NCI-H1092 (cell line): Measurements from ENCODE around the gene KLHDC7B.

Experiments used
- DNase-seq: peaks from one replicate; lab custom pipeline; 2025; lab: John Stamatoyannopoulos, UW

Gene KLHDC7B

DNA sequence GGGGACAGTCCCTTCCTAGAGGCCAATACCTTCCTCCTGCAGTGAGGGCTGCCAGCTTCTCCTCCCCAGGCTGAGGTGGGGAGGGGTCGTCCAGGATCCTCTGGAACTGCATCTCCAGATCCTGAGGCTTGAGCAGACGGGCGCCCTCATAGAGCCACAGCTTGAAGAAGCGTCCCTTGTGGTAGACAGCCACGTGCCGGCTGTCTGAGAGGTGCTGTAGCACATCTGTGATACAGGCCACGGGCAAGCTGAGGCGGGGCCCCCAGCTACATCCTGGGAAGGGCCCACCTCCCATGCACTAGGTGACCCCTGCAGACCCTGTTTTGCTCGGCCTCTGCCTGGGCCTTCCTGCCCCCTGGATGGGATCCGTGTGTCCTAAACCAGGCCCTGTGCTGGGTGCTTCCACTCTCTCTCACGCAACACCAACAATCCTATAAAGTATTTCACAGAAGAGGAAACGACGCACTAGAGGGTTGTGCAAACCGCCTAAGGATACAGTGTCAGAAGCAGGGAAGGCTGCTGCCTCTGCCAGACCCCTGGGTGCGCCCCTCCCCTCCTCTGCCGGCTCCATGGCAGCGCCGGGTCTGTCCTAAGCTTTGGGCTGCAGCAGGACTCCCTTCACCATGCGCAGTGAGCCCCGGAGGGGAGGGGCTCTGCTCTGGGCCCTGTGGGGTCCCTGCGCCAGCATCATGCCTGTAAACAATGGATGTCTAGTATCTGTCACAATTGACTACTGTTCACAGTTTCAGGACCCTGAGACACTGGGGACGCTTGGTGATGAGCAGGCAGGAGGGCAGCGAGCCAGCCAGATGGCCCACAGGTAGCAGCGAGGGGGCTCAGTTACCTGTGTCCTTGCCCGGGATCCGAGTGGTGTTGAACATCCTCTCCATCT, 28.0 kb downstream of the KLHDC7B start:
- no peak for DNase-seq

DNA sequence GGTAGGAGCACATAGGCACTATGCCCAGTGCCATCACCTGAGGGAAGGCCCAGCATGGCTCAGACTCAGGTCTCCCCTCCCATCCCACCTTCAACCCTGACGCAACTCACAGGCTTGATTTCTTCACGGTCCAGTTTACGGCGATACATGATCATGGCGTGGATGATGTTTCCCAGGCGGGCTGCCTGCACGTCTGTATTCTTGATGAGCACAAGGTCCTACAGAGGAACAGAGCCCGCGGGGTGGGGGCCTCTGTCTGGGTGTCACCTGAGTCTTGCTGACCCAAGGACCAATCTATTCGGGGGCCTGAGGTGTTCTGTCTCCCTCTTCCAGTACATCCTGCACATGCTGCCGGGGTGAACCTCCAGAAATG, 28.7 kb downstream of the KLHDC7B start:
- DNase-seq: no peak

DNA sequence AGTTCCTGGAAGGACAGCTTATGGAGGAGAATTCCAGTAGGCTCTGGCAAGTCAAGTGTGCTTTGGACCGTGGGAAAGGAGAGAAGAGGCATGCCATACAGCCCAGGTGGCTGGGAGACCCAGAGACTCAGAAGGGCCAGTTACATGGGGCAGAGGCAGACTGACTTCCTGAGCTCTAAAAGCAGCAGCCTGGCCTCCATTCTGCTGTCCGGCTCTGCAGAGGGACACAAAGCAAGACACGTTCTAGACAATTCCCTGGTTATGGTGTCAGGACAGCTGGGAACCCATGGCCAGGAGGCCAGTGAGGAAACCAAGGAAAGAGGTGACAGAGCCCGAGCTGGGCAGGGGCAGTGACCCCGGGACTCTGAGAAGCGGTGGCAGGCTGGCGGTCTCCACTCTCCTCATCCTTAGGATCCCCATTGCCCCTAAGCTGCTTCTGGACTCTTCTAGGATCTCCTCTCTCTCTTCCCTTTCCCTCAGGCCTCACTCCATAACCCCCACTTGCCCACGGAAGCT, 29.8 kb downstream of the KLHDC7B start:
- no peak for DNase-seq

DNA sequence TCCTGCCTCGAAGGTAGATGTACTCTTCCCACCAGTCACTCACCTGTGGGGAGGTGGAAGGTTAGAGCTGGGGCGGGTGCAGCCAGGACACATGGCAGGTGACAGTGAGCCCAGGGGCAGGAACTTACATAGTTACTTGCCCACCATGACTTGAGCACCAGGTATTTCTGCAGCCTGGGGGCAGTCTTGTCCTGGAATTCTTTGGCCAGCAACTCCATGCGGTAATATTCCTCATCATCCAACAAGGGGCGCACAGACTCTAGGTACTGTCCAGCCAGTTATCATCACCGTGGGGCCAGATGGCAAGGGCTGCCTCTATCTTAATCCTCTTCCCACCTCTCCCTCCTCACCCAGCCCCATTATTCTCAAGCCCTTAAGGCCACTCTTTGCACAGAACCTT, 30.4 kb downstream of the KLHDC7B start:
- DNase-seq: no peak

DNA sequence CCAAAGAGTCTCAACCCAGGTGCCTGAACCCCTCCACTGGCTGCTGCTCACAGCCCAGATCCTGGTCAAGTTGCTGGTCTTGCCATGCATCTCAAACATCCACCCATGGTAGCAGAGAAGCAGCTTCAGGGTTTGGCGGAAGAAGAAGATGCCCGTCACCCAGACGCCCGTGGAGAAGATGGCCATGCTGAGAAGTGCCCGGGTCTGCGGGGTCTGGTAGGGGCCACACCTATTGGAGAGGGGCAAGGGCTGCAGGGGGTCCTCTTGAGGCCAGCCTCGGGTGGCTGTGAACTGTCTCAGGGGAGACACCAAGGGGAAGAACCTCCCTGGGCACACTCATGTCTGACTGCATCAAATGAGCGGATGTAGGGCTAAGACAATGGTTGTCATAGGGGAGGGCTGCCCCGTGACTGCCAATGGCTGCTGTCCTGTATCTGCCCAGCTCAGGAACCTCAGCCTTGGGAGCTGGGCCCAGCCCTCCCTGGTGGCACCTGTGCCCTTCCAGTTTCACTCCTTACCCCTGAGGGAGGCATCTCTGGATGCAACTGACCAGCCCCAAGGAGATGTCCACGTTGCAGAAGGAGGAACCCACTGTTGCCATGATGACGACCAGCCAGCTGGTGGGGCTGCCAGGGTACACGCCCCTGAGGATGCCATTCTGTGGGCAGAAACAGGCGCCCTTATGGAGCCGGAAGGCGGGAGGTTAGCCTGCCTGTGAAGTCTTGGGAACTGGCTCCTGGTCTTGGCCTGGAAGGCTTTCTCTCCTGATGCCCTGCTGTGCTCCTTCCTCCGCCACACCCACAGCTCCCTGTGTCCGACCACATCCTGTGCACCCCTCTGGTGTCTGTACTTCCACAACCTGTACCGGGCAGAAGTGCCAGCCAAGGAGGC, 31.4 kb downstream of the KLHDC7B start:
- no peak for DNase-seq

DNA sequence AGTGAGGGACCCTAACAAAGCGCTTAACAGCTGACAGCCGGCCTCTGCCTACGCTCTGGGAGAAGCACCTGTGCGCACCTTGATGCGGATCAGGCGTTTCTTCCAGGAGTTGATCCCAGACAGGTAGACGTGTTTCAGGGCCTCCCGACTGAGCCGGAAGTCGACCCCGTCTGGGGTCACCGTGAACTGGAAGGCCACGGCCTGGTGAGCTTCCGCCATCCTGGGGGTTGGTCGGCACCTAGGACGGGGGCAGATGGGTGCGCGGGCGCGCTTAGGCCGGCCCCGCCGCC, 31.9 kb downstream of the KLHDC7B start:
- no peak for DNase-seq

DNA sequence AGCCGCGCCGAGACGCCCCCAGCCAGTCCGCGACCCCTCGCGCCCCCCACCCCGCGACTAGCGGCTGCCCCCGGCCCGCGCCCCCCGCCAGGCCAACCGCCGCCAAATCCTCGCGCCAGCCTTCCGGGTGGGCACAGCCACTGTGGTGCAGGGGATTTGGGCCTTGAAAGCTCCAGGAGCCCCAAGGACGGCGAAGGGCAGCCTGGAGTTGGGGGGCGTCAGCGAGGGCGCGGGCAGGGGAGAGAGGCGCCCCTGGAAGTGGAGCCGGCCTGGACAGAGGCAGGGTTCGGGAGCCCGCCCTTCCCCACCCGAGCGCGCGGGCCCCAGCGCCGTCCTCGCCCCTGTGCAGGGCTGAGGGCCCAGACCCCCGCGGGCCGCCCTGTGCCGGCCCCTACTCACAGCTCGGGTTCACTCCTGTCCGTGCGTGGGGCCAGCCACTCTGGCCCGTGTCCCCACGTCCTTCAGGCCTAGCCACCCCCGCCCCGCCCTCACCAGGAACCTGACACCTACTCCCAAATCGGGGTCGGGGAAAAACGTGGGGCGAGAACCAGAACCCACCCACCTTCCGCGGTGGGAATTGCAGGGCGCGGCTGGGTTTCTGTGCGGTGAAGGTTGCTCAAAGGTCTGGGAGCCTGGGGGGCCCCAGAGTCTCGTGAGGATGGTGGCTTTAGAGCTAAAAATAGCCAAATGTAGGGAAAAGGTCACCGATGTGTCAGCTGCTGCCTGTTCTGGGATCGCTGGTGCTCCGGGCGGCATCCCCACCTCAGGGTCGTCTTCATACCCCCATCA, 32.5 kb downstream of the KLHDC7B start, which contains the start of gene CPT1B:
Gene CPT1B, minus strand, starts transcription at position 441 of the 789 bp plus-strand sequence. CDS start 512 bp downstream, outside the sequence.
- no peak for DNase-seq

DNA sequence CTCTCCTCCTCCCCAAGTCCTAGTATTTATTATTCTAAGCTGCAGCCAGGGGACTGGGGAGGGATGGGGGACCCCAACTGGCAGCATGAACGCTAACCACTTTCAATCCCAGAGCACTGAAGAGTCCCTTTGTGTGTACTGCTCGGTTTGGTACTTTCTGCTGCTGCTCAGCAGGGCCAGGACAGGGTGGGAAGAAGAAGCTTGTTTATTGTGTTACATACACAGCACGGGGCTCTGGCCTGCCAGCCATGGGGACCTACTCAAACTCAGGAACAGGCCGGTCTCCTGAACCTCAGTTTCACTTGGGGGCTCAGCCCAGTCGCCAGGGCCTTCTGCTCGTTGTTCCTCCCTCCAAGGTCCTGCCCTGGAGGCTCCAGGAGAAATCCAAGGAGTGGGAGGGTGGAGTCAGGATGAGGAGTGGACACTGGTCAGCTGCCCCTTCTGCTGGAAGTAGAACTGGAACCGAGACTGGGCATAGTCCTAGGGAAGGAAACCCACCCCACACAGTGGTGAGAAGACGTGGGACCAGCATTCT, 33.1 kb downstream of the KLHDC7B start:
- no peak for DNase-seq

DNA sequence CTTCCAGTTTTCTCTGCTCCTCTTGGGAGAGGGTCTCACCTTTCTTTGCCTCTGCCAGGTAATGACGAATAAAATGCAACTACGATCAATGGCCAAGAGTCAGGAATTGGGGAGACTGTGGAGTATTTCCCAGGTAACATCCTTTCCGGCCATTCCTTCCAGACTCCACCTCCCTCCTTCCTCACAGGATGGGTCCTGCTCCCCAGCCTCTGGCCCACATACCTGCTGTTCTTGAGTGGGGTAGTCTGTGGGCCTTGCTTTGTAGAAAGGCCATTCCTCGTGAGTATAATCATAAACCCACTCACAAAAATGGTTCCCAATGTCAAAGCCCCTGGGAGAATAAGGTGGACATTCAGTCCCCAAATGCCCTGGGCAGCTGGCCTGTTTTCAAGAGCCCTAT, 34.1 kb downstream of the KLHDC7B start:
- no peak for DNase-seq

DNA sequence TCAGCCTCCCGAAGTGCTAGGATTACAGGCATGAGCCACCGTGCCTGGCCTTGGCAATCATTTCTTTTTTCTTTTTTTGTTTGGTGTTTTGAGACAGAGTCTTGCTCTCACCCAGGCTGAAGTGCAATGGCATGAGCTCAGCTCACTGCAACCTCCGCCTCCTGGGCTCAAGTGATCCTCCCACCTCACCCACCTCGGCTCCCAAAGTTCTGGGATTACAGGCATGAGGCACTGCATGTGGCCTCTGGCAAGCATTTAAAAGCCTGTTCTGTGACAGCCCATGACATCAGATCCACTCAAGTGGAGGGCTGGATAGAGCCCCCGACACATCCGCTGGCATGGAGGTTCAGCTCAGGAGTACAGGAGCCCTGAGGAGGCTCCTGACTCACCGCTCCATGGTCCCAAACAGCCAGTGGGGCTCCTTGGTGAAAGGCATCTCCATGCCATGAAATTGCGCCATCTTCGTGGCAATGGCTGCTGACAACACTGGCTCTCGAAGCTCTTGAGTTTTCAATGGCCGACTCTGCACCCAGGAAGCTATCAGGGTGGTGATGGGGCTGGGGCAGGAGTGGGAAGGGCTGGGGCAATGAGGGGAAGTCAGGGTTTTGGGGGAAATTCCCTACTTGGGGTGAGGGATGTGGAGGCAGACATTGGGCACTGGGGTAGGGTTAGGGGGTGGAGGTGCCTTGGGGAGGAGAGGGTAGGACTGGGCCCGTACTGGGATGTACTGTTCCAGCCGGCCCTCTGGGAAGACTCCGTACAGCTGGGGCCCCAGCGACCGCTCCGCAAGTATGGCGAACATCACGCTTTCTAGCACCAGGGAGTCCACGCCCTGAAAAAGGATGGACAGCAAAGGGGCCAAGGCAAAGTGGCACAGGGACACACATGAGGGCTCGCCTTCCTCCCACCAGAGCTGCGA, 35.6 kb downstream of the KLHDC7B start:
- DNase-seq: no peak

DNA sequence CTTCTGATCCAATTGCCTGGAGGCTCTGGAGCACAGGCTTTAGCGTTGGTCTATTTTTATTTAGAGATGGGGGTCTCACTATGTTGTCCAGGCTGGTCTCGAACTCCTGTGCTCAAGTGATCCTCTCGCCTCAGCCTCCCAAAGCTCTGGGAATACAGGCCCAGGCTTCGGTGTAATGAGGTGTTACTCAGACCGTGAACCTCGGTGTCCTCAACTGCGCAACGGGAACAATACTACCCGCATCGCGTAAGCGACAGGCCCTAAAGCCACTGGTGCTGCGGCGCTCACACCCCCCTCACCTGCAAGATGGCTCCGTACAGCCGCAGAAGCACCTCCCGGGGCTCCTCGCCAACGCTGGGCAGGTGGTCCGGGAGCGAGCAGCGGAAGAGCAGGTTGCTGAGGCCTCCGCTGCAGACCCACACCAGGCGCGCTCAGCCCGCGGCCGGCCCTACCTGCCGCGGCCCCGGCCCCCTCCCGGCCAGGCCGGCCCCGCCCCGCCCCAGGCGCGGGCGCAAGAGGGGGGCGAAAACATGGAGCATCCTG, 36.3 kb downstream of the KLHDC7B start:
- DNase-seq: no peak

DNA sequence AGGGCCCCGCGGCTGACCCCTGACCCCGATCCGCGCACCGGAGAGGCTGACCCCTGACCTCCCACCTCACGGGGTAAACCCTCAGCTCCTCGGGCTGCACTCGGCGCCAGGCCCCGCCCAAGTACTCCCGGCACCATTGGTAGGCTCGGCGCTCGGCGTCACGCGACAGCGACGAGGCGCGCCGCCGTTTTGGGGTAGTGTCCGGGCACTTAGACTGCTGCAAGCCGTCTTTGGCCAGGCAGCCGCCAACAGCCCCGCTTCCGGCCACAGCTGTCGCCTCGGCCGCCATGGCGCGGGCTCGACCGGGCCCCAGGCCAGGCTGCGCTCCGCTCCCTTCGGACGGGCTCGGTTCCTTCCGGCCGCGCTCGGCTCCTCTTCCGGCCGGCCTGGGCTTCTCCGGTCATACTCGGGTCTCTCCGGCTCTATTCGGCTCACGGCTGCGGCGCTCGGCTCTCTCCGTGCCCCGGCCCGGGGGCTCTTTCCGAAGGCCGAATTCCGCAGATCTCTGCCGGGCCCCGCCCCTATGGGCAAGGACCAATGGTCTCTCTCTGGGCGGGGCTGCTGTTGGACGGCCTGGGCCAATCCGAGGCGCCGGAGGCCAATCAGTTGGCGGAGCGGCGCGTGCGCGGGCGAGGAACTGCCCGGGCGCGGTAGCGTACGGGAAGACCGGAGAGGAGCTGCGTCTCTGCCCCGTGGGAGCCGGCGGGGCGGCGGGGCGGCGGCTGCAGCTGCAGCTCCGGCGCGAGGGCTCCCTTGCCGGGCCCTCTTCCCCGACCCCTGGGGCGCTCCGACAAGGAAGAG, 37.0 kb downstream of the KLHDC7B start, which contains the start of gene CHKB:
Gene CHKB, minus strand, starts transcription at position 357 of the 801 bp plus-strand sequence. Its CDS starts 68 bp downstream, at position 289.
- peak; percentile 87 for DNase-seq

DNA sequence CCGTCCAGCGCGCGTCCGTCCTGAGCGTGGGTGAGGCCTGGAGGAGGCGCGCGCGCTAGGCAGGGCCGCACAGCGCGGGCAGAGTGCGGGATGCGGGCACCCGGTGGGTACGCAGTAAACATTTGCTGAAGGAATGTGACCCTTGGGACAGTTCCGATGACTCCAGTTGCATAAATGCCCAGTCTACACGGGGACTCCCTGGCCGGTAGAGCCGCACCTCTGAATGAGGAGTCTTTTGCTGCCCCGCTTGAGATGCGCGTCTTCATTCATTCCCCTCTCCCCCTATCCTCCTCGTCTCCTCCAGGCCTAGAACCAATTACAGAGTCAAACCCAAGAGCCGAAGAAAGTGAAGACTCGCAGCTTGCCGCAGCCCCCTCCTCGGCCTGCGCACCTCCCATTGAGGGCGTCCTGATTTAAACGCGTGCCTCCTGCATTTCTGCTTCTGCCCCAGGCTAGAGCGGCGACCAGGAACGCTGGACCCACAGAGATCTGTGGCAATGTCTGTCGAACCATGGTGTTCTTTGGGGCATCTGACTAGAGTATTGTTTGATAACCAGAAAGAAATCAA, 37.7 kb downstream of the KLHDC7B start:
- DNase-seq: no peak

DNA sequence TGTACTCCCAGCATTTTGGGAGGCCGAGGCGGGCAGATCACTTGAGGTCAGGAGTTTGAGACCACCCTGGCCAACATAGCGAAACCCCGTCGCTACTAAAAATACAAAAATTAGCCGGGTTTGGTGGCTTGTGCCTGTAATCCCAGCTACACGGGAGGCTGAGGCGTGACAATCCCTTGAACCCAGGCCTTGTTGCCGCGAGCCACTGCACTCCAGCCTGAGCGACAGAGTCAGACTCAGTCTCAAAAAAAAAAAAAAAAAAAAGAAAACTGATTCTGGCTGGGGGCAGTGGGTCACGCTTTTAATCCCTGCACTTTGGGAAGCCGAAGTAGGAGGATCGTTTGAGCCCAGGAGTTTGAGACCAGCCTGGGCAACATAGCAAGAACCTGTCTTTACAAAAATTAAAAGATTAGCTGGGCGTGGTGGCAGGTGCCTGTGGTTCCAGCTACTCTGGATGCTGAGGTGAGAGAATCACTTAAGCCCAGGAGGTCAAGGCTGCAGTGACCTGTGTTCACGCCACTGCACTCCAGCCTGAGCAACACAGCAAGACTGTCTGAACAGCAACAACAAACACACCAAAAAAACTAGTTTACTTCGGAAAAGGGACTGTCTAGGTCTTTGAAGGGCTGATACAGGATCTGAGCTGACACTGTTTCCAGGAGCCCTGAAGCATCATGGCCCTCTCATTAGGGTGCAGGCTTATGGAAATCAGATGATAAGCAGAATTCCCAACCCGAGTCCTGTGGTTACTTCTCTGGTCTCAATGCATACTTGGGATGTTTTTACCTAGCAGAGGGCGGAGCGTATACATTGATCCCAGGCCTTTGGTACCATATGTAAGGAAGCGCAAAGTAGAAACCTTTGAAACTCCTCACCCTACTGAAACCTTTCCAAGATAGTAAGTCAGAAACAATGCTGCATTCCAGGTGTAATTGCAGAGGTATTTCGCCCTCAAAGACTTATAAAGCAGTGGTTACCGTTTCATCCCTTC, 38.7 kb downstream of the KLHDC7B start:
- DNase-seq: no peak

DNA sequence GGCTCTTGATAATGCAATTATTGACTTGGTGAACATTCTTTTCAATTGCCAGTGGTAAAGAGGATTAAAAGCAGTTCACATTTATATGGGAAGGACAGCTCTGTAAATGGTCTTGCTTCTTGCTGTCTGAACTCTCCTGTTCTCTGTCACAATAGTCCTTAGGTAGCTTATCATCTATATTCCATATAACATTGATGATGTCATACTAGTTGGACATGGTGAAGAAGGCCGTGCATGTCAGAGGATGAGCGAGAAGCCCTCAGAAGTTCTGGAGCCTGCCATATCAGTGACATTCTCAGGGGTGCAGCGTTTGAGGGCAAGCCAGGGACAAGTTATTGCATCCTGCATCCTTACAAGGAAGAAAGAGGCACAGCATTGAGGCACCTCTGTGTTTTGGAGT, 39.5 kb downstream of the KLHDC7B start:
- no peak for DNase-seq

DNA sequence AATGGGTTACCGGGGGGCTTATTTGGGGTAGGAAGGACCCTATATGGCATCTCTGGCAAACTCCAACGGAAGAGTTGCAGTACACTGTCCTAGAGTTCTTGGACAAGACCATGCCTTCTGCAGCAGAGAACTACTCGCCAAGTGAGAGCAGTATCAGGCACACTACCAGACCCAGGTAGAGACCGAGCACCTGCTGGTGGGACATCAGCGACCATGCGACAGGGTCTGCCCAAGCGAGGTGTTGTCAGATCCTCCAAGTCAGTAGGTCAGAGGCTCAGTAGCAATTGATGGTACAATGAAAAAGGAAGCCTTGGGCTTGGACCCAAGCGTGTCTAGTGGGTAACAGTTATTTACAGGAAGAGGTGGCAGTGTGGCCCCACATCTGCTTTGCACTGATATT, 40.1 kb downstream of the KLHDC7B start:
- DNase-seq: no peak

DNA sequence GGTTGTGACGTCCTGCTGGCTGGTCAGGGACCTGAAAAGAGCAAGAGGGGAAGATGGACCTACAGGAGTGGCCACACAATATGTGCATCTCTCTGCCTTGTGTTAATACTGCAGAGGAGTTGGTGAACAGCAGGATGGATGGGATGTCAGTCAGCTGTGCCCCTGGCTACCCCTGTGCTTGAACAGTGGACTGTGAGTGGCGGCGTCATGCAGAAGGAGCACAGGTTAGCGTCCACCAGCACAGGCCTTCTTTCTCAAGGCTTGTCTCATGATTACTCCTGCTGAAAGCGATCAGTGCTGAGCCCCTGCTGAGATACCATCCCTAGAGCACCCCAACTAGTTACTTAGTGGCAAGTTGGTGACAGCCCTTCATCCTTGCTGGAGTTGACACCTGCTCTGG, 40.7 kb downstream of the KLHDC7B start:
- no peak for DNase-seq

DNA sequence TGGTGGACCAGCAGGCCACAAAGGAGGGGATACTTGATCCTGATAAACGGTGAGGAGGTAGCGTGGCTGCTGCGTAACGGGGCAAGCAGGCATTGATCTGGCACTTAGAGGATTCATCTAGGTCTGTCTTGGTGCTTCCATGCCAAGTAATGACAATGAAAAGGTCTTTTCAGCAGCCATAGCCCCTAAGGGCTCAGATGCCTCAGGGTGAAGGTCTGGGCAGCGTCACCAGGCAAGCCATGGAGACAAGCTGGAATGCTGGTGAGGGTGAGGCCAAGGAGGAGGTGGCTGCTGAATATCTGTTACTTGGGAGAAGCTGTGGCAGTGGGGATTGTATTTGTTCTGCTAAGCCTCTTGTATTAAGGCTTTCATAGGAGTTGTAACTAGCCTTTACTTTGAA, 41.7 kb downstream of the KLHDC7B start:
- DNase-seq: no peak
